ENCODE results near the gene TMPRSS13. TPM values are rescaled to one million over a fixed set of nuclear protein-coding genes. Genes with fewer than 3 reads are reported as not detected.

Gene TMPRSS13
- total RNA-seq, 1 experiment from 2014 or later: 1.1 TPM

- no peak for DNase-seq (ENCODE audit: low read depth, low spot score)
- in situ Hi-C loops (cut with HindIII; ENCODE audit: low pct_unique_long_range_greater_than_20kb, low sequenced_read_pairs): no loop called here
Measured at GRCh38 chr11:117921893-117922292, 7.3 kb downstream of the TMPRSS13 start.

GRCh38 chr11:117921456-117921855 lies 7.7 kb downstream of the TMPRSS13 start:
- in situ Hi-C loops (cut with HindIII; ENCODE audit: low pct_unique_long_range_greater_than_20kb, low sequenced_read_pairs): no loop called here

GRCh38 chr11:117919781-117920221 lies 9.4 kb downstream of the TMPRSS13 start:
- in situ Hi-C loops (cut with HindIII; ENCODE audit: low pct_unique_long_range_greater_than_20kb, low sequenced_read_pairs): no loop called here

More at GRCh38 chr11:117921456-117921855, 7.7 kb downstream of the TMPRSS13 start:
- no peak for DNase-seq (ENCODE audit: low read depth, low spot score)

GRCh38 chr11:117919341-117919740 lies 9.9 kb downstream of the TMPRSS13 start:
- DNase-seq (ENCODE audit: low read depth, low spot score): no peak
- in situ Hi-C loops (cut with HindIII; ENCODE audit: low pct_unique_long_range_greater_than_20kb, low sequenced_read_pairs): no loop called here

More at GRCh38 chr11:117919781-117920221, 9.4 kb downstream of the TMPRSS13 start:
- no peak for DNase-seq (ENCODE audit: low read depth, low spot score)

- in situ Hi-C loops (cut with HindIII; ENCODE audit: low pct_unique_long_range_greater_than_20kb, low sequenced_read_pairs): no loop called here
- DNase-seq (ENCODE audit: low read depth, low spot score): no peak
Measured at GRCh38 chr11:117918366-117919255, 10.6 kb downstream of the TMPRSS13 start.

GRCh38 chr11:117917591-117918151 lies 11.5 kb downstream of the TMPRSS13 start:
- in situ Hi-C loops (cut with HindIII; ENCODE audit: low pct_unique_long_range_greater_than_20kb, low sequenced_read_pairs): no loop called here
- no peak for DNase-seq (ENCODE audit: low read depth, low spot score)

GRCh38 chr11:117916956-117917355 lies 12.2 kb downstream of the TMPRSS13 start:
- no peak for DNase-seq (ENCODE audit: low read depth, low spot score)

GRCh38 chr11:117915672-117916235 lies 13.4 kb downstream of the TMPRSS13 start:
- in situ Hi-C loops (cut with HindIII; ENCODE audit: low pct_unique_long_range_greater_than_20kb, low sequenced_read_pairs): no loop called here
- DNase-seq (ENCODE audit: low read depth, low spot score): no peak

More at GRCh38 chr11:117916956-117917355, 12.2 kb downstream of the TMPRSS13 start:
- in situ Hi-C loops (cut with HindIII; ENCODE audit: low pct_unique_long_range_greater_than_20kb, low sequenced_read_pairs): no loop called here

GRCh38 chr11:117914991-117915618 lies 14.1 kb downstream of the TMPRSS13 start:
- in situ Hi-C loops (cut with HindIII; ENCODE audit: low pct_unique_long_range_greater_than_20kb, low sequenced_read_pairs): no loop called here
- DNase-seq (ENCODE audit: low read depth, low spot score): no peak

GRCh38 chr11:117914398-117914761 lies 14.8 kb downstream of the TMPRSS13 start:
- no peak for DNase-seq (ENCODE audit: low read depth, low spot score)
- in situ Hi-C loops (cut with HindIII; ENCODE audit: low pct_unique_long_range_greater_than_20kb, low sequenced_read_pairs): no loop called here

- DNase-seq (ENCODE audit: low read depth, low spot score): no peak
- in situ Hi-C loops (cut with HindIII; ENCODE audit: low pct_unique_long_range_greater_than_20kb, low sequenced_read_pairs): no loop called here
Measured at GRCh38 chr11:117913736-117914397, 15.3 kb downstream of the TMPRSS13 start.

GRCh38 chr11:117912497-117912896 lies 16.7 kb downstream of the TMPRSS13 start:
- DNase-seq (ENCODE audit: low read depth, low spot score): no peak
- in situ Hi-C loops (cut with HindIII; ENCODE audit: low pct_unique_long_range_greater_than_20kb, low sequenced_read_pairs): no loop called here

GRCh38 chr11:117911694-117912093 lies 17.5 kb downstream of the TMPRSS13 start:
- DNase-seq (ENCODE audit: low read depth, low spot score): no peak
- in situ Hi-C loops (cut with HindIII; ENCODE audit: low pct_unique_long_range_greater_than_20kb, low sequenced_read_pairs): no loop called here

- in situ Hi-C loops (cut with HindIII; ENCODE audit: low pct_unique_long_range_greater_than_20kb, low sequenced_read_pairs): no loop called here
- DNase-seq (ENCODE audit: low read depth, low spot score): no peak
Measured at GRCh38 chr11:117910941-117911655, 18.1 kb downstream of the TMPRSS13 start.

- DNase-seq (ENCODE audit: low read depth, low spot score): no peak
- in situ Hi-C loops (cut with HindIII; ENCODE audit: low pct_unique_long_range_greater_than_20kb, low sequenced_read_pairs): no loop called here
Measured at GRCh38 chr11:117910525-117910924, 18.7 kb downstream of the TMPRSS13 start.

- in situ Hi-C loops (cut with HindIII; ENCODE audit: low pct_unique_long_range_greater_than_20kb, low sequenced_read_pairs): no loop called here
Measured at GRCh38 chr11:117909611-117910382, 19.4 kb downstream of the TMPRSS13 start.

More at GRCh38 chr11:117909611-117910382, 19.4 kb downstream of the TMPRSS13 start:
- DNase-seq (ENCODE audit: low read depth, low spot score): no peak
